ENCODE measurements around the gene PPP1R1B.

Gene PPP1R1B

GRCh38 chr17:39658760-39659159 is 32.0 kb downstream of the PPP1R1B start:
- no peak for DNase-seq

- DNase-seq = no peak
Observed at GRCh38 chr17:39659279-39660010, 32.7 kb downstream of the PPP1R1B start.

GRCh38 chr17:39660011-39660360 is 33.2 kb downstream of the PPP1R1B start:
- no peak for DNase-seq

- no peak for DNase-seq
Observed at GRCh38 chr17:39660397-39661385, 33.9 kb downstream of the PPP1R1B start.

GRCh38 chr17:39661744-39662541 is 35.2 kb downstream of the PPP1R1B start:
- DNase-seq = no peak

GRCh38 chr17:39662551-39663339 is 36.0 kb downstream of the PPP1R1B start:
- no peak for DNase-seq

GRCh38 chr17:39663340-39663687 is 36.6 kb downstream of the PPP1R1B start:
- DNase-seq = no peak

GRCh38 chr17:39663688-39664580 is 37.2 kb downstream of the PPP1R1B start:
- no peak for DNase-seq

GRCh38 chr17:39664581-39665561 is 38.1 kb downstream of the PPP1R1B start, which contains the start of gene TCAP:
Gene TCAP, plus strand, starts transcription at chr17:39665349. Its CDS starts 11 bp downstream, at chr17:39665360.
- DNase-seq = no peak

- DNase-seq = no peak
Observed at GRCh38 chr17:39665642-39666224, 39.0 kb downstream of the PPP1R1B start.

GRCh38 chr17:39666231-39666600 is 39.5 kb downstream of the PPP1R1B start:
- DNase-seq = no peak

- DNase-seq = no peak
Observed at GRCh38 chr17:39666601-39667261, 40.0 kb downstream of the PPP1R1B start.

- no peak for DNase-seq
Observed at GRCh38 chr17:39667262-39667944, 40.7 kb downstream of the PPP1R1B start.

- DNase-seq = peak; percentile 66
Observed at GRCh38 chr17:39667945-39668924, 41.5 kb downstream of the PPP1R1B start, which contains the start of gene PNMT. Gene PNMT, plus strand, starts transcription at chr17:39668453. Its CDS starts 23 bp downstream, at chr17:39668476.

GRCh38 chr17:39669897-39670735 is 43.4 kb downstream of the PPP1R1B start:
- DNase-seq = no peak

- no peak for DNase-seq
Observed at GRCh38 chr17:39670746-39671145, 44.0 kb downstream of the PPP1R1B start.

All from activated CD8-positive, alpha-beta memory T cell treated with anti-CD3 and anti-CD28 coated beads, Interleukin-2, amount 50 U/mL, for 4 hours (primary cell).